Urinary bladder (tissue), 4 donors: ENCODE data around the gene DUOXA2. TPM values are rescaled to one million over a fixed set of nuclear protein-coding genes. Genes with fewer than 3 reads are reported as not detected.

Source experiments
- DNase-seq: peaks from one replicate; pipeline ENCODE4 v3.0.0-alpha.2; 2015; ENCODE audit errors: extremely low spot score
- H3K27ac ChIP-seq: one replicate; pipeline ENCODE4 v1.5.1; 2013; ENCODE audit warnings: low read depth, mild to moderate bottlenecking, moderate library complexity
- H3K36me3 ChIP-seq: one replicate; pipeline ENCODE4 v1.6.1; 2013; ENCODE audit warnings: mild to moderate bottlenecking, moderate library complexity; ENCODE audit not compliant: insufficient read depth
- H3K4me1 ChIP-seq: one replicate; pipeline ENCODE4 v1.6.1; 2013; ENCODE audit warnings: mild to moderate bottlenecking, moderate library complexity; ENCODE audit not compliant: insufficient read depth
- H3K4me3 ChIP-seq: one replicate; pipeline ENCODE4 v1.5.1; 2013; ENCODE audit warnings: low read depth, low read length
- WGBS: extraction: QIAGEN DNeasy Blood & Tissue Kit; methylation state at CpG from one replicate; pipeline ENCODE4 v1.1.7; 2013; 5-methylcytosine and 5-hydroxymethylcytosine counted together
- polyA plus RNA-seq: library from polyadenylated mRNA; stranded (reverse); fragments of 200-250 nt; gene quantifications from one replicate; pipeline ENCODE4 v1.2.3, GENCODE V29; 2013
- total RNA-seq: library from RNA; depleted of rRNA; stranded (reverse); fragments of >200 nt; gene quantifications from one replicate; pipeline ENCODE4 v1.2.3, GENCODE V29; 2014
- donor health status: healthy with polysubstance abuse.
- donor health status: healthy.

DUOXA2 gene
- total and polyA plus RNA-seq, 2 donors, result 0.42 to 0.52 TPM

- WGBS, result 70% methylated on average over 1 of the region's 1 CpG
- Histone ChIP-seq H3K4me1 (no peaks in the 10 kb centered on the region), H3K36me3 (no peaks in the 10 kb centered on the region), H3K27ac (no peak overlapping the region), H3K4me3 (no peak overlapping the region)
- no peak for DNase-seq
These were observed 43.8 kb downstream of the DUOXA2 start for GRCh38 chr15:45157974-45158373.

GRCh38 chr15:45161666-45162065 is 47.5 kb downstream of the DUOXA2 start:
- no peak for DNase-seq
- no peaks in the 10 kb centered on the region for H3K4me1 ChIP-seq
- H3K4me3 ChIP-seq, result no peak overlapping the region
- H3K27ac ChIP-seq, result no peak overlapping the region
- 91% methylated on average over 14 of the region's 14 CpGs for WGBS
- no peaks in the 10 kb centered on the region for H3K36me3 ChIP-seq

GRCh38 chr15:45162771-45163507 is 48.8 kb downstream of the DUOXA2 start:
- Histone ChIP-seq H3K4me3 (no peak overlapping the region), H3K36me3 (no peaks in the 10 kb centered on the region), H3K27ac (no peak overlapping the region), H3K4me1 (no peaks in the 10 kb centered on the region)
- peak; percentile 50 for DNase-seq
- 8% methylated on average over 7 of the region's 7 CpGs for WGBS

- Histone ChIP-seq H3K27ac (no peak overlapping the region), H3K4me1 (no peaks in the 10 kb centered on the region), H3K4me3 (no peak overlapping the region), H3K36me3 (no peaks in the 10 kb centered on the region)
- no peak for DNase-seq
- 84% methylated on average over 9 of the region's 9 CpGs for WGBS
These were observed 49.4 kb downstream of the DUOXA2 start for GRCh38 chr15:45163508-45163856.

- WGBS, result 100% methylated on average over 1 of the region's 1 CpG
- DNase-seq, result no peak
- no peaks in the 10 kb centered on the region for H3K4me1 ChIP-seq
- no peak overlapping the region for H3K4me3 ChIP-seq
- no peaks in the 10 kb centered on the region for H3K36me3 ChIP-seq
- H3K27ac ChIP-seq, result no peak overlapping the region
These were observed 50.8 kb downstream of the DUOXA2 start for GRCh38 chr15:45164914-45165313.

DNA sequence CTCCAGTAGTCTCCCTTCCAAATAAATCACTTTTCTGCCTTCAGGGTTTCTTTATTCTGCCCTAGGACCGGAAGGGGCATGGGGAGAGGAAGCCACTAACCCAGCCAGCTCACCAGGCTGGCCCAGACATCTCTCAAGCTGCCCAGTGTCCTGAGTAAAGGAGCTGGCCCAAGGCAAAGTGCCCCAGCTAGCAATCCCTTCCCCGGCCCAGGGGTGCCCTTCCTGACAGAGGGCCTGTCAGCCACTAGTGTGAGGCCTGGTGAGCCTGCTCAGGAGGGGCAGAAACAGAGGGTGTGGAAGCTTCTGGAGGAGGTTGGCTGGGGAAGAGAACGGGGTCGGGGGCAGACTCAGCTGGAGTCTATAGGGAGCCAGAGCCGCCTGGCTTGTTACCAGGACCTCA is 51.4 kb downstream of the DUOXA2 start:
- Histone ChIP-seq H3K36me3 (no peaks in the 10 kb centered on the region), H3K27ac (no peak overlapping the region), H3K4me1 (no peaks in the 10 kb centered on the region), H3K4me3 (no peak overlapping the region)
- WGBS, result 67% methylated on average over 5 of the region's 5 CpGs
- no peak for DNase-seq

DNA sequence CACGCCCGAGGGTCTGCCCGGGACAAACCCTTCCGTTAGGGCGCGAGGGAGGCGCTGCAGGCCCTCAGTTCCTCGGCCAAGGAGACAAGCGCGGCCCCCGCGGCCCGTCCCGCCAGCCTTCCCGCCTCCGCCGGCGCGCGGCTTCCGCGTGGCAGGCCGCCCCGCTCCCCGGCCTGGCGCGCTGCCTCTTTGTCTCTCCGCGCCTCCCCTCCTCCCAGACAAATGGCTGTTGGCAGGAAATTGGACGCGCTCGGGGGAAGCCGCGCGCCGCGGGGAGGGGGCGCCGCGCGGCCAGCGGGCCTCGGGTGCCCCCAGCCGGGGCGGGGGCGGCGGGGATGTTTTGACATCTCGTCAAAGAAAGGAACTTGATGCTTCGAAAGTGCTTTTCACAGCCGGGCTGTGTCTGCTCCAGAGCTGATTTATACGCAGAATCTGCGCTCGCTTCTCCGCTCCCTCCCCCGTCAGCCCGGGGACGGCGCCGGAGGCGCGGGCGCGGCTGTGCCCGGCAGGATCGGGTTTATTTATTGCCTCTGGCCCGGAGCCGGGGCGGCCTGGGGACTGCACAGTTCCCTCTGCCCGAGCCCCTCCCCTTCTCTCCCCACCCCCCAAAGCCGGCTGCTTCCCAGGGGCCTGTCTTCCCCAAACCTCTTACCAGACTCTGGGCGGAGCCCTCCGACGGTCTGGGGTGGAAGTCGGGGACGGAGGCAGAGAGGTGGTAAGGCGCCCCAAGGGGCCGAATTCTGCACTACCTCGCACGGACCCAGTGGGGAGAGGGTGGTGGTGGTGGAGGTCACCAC is 52.9 kb downstream of the DUOXA2 start:
- no peaks in the 10 kb centered on the region for H3K4me1 ChIP-seq
- H3K27ac ChIP-seq, result peak overlapping the region; percentile 96
- peak; percentile 69 for DNase-seq
- H3K4me3 ChIP-seq, result peak overlapping the region; percentile 65
- under 1% methylated on average over 79 of the region's 79 CpGs for WGBS
- no peaks in the 10 kb centered on the region for H3K36me3 ChIP-seq

DNA sequence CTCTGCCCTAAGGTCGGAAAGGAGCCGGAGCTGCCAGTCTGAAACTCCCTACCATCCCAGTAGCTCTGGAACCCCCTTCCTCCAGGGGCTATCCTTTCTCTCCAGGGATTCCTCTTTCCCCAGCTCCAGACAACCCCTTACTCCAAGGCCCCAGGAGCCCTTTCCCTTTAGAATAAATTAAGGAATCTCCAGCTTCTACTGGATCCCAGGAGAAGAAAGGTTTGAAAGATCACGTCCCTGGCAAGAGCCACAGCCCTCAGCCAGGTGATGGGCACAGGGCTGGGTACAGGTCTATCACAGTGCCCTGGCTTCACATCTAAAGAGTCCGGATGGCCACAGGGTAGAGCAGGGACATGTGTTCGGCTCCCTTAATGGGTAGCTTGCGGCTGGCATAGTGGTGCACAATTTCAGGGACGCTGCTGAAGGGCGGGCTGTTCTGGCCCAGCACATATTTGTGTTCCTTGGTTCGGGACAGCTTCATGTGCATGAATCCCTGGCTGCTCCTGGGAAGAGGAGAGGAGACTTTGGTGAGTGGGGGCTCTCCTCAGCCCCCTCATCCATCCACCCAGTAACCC is 53.6 kb downstream of the DUOXA2 start:
- DNase-seq, result no peak
- peak overlapping the region; percentile 96 for H3K27ac ChIP-seq
- H3K36me3 ChIP-seq, result no peaks in the 10 kb centered on the region
- no peaks in the 10 kb centered on the region for H3K4me1 ChIP-seq
- H3K4me3 ChIP-seq, result peak overlapping the region; percentile 65
- WGBS, result 65% methylated on average over 9 of the region's 9 CpGs

Other genes starting within 250 kb of the DUOXA2 start
- gene TERB2, start 157.6 kb upstream of the DUOXA2 start, total RNA-seq, result not detected
- gene TERB2, start 157.6 kb upstream of the DUOXA2 start, polyA plus RNA-seq, result not detected
- 6.8 TPM for gene SORD, start 91.1 kb upstream of the DUOXA2 start, total RNA-seq
- gene SORD, start 91.1 kb upstream of the DUOXA2 start, polyA plus RNA-seq, result 11.6 TPM
- 1.5 TPM for gene DUOX2, start 154 bp upstream of the DUOXA2 start, total RNA-seq
- 2.4 TPM for gene DUOX2, start 154 bp upstream of the DUOXA2 start, polyA plus RNA-seq
- 12.3 TPM for gene DUOXA1, start 15.6 kb downstream of the DUOXA2 start, total RNA-seq
- gene DUOXA1, start 15.6 kb downstream of the DUOXA2 start, polyA plus RNA-seq, result 12.1 TPM
- 10.3 TPM for gene DUOX1, start 15.7 kb downstream of the DUOXA2 start, total RNA-seq
- gene DUOX1, start 15.7 kb downstream of the DUOXA2 start, polyA plus RNA-seq, result 7.1 TPM
- 11.4 TPM for gene SHF, start 73.6 kb downstream of the DUOXA2 start, total RNA-seq
- 13.4 TPM for gene SHF, start 73.6 kb downstream of the DUOXA2 start, polyA plus RNA-seq
- gene SLC28A2, start 137.9 kb downstream of the DUOXA2 start, total RNA-seq, result not detected
- not detected for gene SLC28A2, start 137.9 kb downstream of the DUOXA2 start, polyA plus RNA-seq